K562 (cell line): ENCODE data around the gene TLR8. TPM values are rescaled to one million over a fixed set of nuclear protein-coding genes. Genes with fewer than 3 reads are reported as not detected.

Experiments
- ARNT ChIP-seq, 2 experiments: fragments of 450-650 bp; IDR thresholded peaks; 2 replicates each; pipeline ENCODE4 v1.6.1; 2016; ENCODE audit warnings: mild to moderate bottlenecking in 1 of 2
- ESRRA ChIP-seq: fragments of 450-650 bp; IDR thresholded peaks from 2 replicates; pipeline ENCODE4 v1.6.1; 2014; ENCODE audit warnings: low read depth, mild to moderate bottlenecking, moderate library complexity, borderline replicate concordance
- ETS2 ChIP-seq: IDR thresholded peaks from 2 replicates; pipeline ENCODE4 v1.6.1; 2016; ENCODE audit warnings: borderline replicate concordance, missing genetic modification characterization, mild to moderate bottlenecking, moderate library complexity, missing compliant biosample characterization; ENCODE audit not compliant: poor library complexity, severe bottlenecking
- polyA plus RNA-seq, 8 experiments: library from polyadenylated mRNA; depleted of rRNA in 4 of 8; stranded (reverse) in 5 of 8; unstranded in 3 of 8; fragments of >200 nt; fragmentation: Nextera tagmentation in 2 of 8; fragmentation: Illumina TruSeq in 1 of 8; extraction: Ambion mirVana in 2 of 8; extraction: Trizol in 1 of 8; gene quantifications; 2 replicates each; pipeline versions ENCODE4 v1.2.1 to v1.2.3, GENCODE V29; 2011 to 2014; ENCODE audit warnings: inconsistent platforms in 1 of 8, missing spikeins in 1 of 8
- total RNA-seq, 7 experiments: library from RNA; depleted of rRNA in 6 of 7; stranded (reverse); fragments of >200 nt in 6 of 7; fragmentation: Illumina TruSeq in 2 of 7; extraction: Trizol in 2 of 7; gene quantifications; 2 replicates each; pipeline versions ENCODE4 v1.2.1 to v1.2.3, GENCODE V29; 2011 to 2021; ENCODE audit warnings: low replicate concordance in 1 of 7
- TF ChIP-seq, protein P1 (sequence below), 2 experiments: fragments of 450-650 bp; IDR thresholded peaks; 2 replicates each; pipeline ENCODE4 v1.6.1; 2016; ENCODE audit warnings: mild to moderate bottlenecking in 2 of 2, borderline replicate concordance in 1 of 2, low read depth in 1 of 2, moderate library complexity in 1 of 2

TLR8 gene
- total and polyA plus RNA-seq, 9 of the 15 experiments (the other 6 are each of a cell fraction or from before 2014, with no cell fraction given): not detected

GRCh38 chrX:12867685-12868084 lies 38.7 kb upstream of the TLR8 start (continued):
- TF ChIP-seq, protein P1, sequence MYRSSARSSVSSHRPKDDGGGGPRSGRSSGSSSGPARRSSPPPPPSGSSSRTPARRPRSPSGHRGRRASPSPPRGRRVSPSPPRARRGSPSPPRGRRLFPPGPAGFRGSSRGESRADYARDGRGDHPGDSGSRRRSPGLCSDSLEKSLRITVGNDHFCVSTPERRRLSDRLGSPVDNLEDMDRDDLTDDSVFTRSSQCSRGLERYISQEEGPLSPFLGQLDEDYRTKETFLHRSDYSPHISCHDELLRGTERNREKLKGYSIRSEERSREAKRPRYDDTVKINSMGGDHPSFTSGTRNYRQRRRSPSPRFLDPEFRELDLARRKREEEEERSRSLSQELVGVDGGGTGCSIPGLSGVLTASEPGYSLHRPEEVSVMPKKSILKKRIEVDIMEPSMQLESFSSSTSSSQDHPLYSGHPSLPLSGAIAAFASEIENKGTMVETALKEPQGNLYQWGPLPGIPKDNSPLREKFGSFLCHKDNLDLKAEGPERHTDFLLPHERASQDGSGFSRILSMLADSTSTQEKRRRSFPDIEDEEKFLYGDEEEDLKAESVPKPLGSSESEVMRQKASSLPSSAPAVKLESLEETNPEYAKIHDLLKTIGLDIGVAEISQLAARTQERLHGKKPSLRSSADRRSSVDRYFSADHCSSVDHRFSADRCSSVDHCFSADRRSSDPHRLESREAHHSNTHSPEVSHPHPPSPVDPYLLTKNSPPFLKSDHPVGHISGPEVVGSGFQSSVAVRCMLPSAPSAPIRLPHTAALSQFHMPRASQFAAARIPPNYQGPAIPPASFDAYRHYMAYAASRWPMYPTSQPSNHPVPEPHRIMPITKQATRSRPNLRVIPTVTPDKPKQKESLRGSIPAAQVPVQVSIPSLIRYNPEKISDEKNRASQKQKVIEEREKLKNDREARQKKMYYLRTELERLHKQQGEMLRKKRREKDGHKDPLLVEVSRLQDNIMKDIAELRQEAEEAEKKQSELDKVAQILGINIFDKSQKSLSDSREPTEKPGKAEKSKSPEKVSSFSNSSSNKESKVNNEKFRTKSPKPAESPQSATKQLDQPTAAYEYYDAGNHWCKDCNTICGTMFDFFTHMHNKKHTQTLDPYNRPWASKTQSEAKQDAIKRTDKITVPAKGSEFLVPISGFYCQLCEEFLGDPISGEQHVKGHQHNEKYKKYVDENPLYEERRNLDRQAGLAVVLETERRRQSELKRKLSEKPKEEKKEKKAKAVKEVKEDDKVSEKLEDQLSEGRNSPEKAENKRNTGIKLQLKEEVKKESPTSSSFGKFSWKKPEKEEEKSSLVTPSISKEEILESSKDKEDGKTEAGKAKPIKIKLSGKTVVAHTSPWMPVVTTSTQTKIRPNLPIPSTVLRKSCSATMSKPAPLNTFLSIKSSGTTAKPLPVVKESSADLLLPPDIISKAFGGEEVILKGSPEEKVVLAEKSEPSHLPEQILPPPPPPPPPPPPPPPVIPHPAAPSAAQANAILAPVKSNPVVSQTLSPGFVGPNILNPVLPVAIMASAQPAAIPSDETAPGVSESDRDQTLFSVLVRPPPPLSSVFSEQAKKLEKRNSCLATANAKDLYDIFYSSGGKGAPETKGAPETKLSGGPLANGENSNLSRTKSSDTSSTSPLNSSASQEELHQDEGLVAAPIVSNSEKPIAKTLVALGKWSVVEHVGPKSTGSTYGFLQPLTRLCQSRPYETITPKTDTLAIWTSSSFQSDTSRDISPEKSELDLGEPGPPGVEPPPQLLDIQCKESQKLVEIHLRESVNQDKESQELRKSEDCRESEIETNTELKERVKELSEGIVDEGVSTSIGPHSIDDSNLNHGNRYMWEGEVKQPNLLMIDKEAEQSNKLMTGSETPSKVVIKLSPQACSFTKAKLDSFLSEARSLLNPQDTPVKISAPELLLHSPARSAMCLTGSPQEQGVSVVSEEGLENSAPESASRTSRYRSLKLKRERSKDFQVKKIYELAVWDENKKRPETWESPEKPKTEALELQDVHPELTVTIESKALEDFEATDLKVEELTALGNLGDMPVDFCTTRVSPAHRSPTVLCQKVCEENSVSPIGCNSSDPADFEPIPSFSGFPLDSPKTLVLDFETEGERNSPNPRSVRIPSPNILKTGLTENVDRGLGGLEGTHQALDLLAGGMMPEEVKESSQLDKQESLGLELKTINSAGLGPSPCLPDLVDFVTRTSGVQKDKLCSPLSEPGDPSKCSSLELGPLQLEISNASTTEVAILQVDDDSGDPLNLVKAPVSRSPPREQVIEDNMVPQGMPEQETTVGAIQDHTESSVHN (IDR thresholded peaks at IDR 0.05; ENCODE audit: borderline replicate concordance in 1 of 2, low read depth in 1 of 2): no peak
- TF ChIP-seq ESRRA (no peak), ETS2 (tag) (no peak), ARNT (IDR thresholded peaks at IDR 0.05) (no peak)
- TF ChIP-seq, all 486 proteins: peak for 0
